Calu3 (cell line): Measurements from ENCODE around the gene PIEZO1. TPM values are rescaled to one million over a fixed set of nuclear protein-coding genes. Genes with fewer than 3 reads are reported as not detected.

Experiments
- BruUV-seq: library from RNA; stranded (reverse); fragments of 400-500 nt; replicated peaks from 2 replicates; lab custom pipeline; 2021; lab: Mats Ljungman, UMichigan
- CTCF ChIA-PET: fragments of 300-600 bp; sonication (Branson Sonifier 250); formaldehyde crosslinking; loops from one replicate; lab custom pipeline; 2022; ENCODE audit warnings: antibody characterized with exemption; lab: Charles Lee
- DNase-seq: peaks from one replicate; pipeline ENCODE4 v3.0.0; 2022
- H3K27ac Mint-ChIP-seq: one replicate; pipeline ENCODE4 v1.8.0; 2022; ENCODE audit warnings: mixed read lengths; ENCODE audit not compliant: unreplicated experiment
- H3K27me3 Mint-ChIP-seq: one replicate; pipeline ENCODE4 v1.8.0; 2022; ENCODE audit warnings: mixed read lengths; ENCODE audit not compliant: unreplicated experiment
- H3K36me3 Mint-ChIP-seq: one replicate; pipeline ENCODE4 v1.8.0; 2022; ENCODE audit warnings: mild to moderate bottlenecking, moderate library complexity, mixed read lengths; ENCODE audit not compliant: insufficient read depth, unreplicated experiment
- H3K4me1 Mint-ChIP-seq: one replicate; pipeline ENCODE4 v1.8.0; 2022; ENCODE audit warnings: mild to moderate bottlenecking, low read depth, mixed read lengths; ENCODE audit not compliant: unreplicated experiment
- H3K4me3 Mint-ChIP-seq: one replicate; pipeline ENCODE4 v1.8.0; 2022; ENCODE audit warnings: mild to moderate bottlenecking, low read depth, moderate library complexity, mixed read lengths; ENCODE audit not compliant: unreplicated experiment
- H3K9me3 Mint-ChIP-seq: one replicate; pipeline ENCODE4 v1.8.0; 2022; ENCODE audit warnings: low read depth, mixed read lengths; ENCODE audit not compliant: unreplicated experiment
- intact Hi-C: fragments of 100-400 bp; cut with micrococcal nuclease; formaldehyde crosslinking; loops from one replicate; pipeline ENCODE4 v1.10.0; 2022; ENCODE audit not compliant: unreplicated experiment
- total RNA-seq: library from RNA; stranded (reverse); gene quantifications from 2 replicates; pipeline ENCODE4 v1.2.3, GENCODE V29; 2022
- TF ChIP-seq, protein P1 (sequence below): fragments of 200-600 bp; IDR thresholded peaks from one replicate; pipeline ENCODE4 v1.8.0; 2022; ENCODE audit warnings: antibody characterized with exemption; ENCODE audit not compliant: unreplicated experiment

Gene PIEZO1
- total RNA-seq, 1 experiment from 2014 or later: 199 TPM

DNA sequence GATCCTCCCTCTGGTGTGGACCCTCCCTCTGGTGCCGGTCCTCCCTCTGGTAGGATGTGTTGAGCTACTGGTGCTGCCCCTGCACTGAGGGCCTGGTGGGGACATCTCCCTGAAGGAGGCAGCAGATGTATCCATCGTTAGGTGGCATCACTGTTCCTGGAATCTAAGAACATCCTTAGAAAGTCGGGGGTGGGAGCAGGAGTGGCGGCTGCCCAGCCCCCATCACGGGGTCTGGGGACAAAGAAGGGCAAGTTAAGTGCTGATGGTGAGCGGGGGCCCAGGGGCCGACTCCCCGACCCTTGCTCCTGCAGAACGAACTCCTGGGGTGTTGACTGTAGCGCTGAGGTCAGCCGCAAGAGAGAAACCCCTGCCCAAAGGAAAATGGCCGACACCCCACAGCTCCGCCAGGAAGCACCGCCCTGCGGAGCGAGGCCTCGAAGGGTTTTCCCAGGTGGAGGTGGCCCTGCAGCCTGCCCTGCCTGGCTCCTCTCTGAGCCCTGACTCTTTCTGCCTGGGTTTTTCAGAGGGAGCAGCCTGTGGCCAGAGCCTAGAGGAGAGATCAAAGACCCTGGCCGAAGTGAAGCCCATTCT, 73.2 kb downstream of the PIEZO1 start:
- intact Hi-C loops: no loop called here
- Mint-ChIP-seq H3K27me3 (no peaks in the 10 kb centered on the region), H3K4me1 (peaks cover 9% of the 10 kb centered on the region), H3K4me3 (no peak overlapping the region), H3K9me3 (no peaks in the 10 kb centered on the region), H3K27ac (no peak overlapping the region), H3K36me3 (peaks cover 50% of the 10 kb centered on the region)
- TF ChIP-seq, protein P1, sequence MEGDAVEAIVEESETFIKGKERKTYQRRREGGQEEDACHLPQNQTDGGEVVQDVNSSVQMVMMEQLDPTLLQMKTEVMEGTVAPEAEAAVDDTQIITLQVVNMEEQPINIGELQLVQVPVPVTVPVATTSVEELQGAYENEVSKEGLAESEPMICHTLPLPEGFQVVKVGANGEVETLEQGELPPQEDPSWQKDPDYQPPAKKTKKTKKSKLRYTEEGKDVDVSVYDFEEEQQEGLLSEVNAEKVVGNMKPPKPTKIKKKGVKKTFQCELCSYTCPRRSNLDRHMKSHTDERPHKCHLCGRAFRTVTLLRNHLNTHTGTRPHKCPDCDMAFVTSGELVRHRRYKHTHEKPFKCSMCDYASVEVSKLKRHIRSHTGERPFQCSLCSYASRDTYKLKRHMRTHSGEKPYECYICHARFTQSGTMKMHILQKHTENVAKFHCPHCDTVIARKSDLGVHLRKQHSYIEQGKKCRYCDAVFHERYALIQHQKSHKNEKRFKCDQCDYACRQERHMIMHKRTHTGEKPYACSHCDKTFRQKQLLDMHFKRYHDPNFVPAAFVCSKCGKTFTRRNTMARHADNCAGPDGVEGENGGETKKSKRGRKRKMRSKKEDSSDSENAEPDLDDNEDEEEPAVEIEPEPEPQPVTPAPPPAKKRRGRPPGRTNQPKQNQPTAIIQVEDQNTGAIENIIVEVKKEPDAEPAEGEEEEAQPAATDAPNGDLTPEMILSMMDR: no peak
- CTCF ChIA-PET: no interaction called here
- DNase-seq: no peak
- BruUV-seq: no TSS peak

DNA sequence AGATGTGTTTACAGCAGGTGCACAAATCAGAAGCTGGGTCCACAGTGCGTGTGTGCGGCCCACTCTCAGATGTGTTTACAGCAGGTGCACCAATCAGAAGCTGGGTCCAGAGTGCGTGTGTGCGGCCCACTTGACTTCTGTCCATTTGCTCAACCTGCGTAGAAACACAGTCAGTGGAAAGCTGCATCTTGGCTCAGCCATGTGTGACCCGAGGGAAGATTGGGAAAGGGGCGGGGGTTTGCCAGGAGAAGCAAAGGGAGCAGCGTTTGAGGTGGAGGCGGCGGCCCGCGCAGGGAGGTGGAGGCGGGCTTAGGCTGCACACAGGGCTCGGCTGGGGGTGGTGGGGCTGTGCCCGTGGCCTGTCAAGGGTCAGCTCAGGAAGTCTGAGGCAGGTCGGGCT, 74.5 kb downstream of the PIEZO1 start:
- CTCF ChIA-PET: no interaction called here
- no peak overlapping the region for H3K27ac Mint-ChIP-seq

DNA sequence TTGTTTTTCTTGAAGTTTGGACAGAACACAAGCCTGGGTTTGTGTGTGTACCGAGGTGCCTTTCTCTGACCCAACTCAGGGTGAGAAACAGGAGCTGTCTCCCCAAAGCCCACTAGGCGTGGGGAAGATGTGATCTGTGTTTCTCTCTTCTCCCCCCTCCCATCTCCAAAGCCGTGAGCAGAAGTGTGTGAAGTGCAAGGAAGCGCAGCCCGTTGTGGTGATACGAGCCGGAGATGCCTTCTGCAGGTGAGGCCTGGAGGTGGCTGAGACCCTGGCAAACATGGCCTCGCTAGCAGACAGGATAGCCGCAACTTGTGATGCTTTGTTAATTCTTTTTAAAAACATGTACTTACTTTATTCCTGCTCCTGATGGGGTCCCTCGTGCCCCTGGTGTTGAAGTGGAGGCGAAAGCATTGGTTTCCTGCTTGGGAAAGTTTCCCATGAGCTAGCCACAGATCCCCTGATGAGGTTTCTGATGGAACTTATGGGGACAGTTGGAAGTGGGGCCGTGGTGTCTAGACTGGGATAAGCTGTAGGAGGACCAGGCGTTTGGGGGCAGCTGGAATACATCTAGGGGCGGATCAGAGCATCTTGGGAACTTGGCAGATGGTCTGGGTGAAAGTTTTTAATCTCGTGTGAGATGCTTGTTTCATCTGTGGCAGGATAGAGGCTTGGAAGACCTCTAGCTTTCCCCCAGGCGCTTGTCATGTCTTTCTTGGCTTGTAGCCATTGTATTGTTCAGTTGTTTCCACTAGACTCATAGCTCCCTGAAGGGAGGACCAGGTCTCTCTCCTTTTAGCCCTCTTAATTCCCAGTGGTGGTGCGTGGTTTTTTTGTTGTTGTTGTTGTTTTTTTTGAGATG, 77.8 kb downstream of the PIEZO1 start:
- no peak for DNase-seq
- Mint-ChIP-seq H3K27ac (peak overlapping the region; percentile 77), H3K4me3 (peak overlapping the region; percentile 80), H3K4me1 (peaks cover 9% of the 10 kb centered on the region), H3K36me3 (peaks cover 51% of the 10 kb centered on the region), H3K27me3 (no peaks in the 10 kb centered on the region), H3K9me3 (no peaks in the 10 kb centered on the region)
- CTCF ChIA-PET: no interaction called here
- TF ChIP-seq, protein P1: no peak
- BruUV-seq: TSS peak; percentile 77
- intact Hi-C loops: no loop called here

More for the DNA sequence above, 74.5 kb downstream of the PIEZO1 start:
- no peak for DNase-seq
- peaks cover 9% of the 10 kb centered on the region for H3K4me1 Mint-ChIP-seq
- no peaks in the 10 kb centered on the region for H3K27me3 Mint-ChIP-seq
- H3K36me3 Mint-ChIP-seq: peaks cover 50% of the 10 kb centered on the region
- TF ChIP-seq, protein P1: no peak
- no peak overlapping the region for H3K4me3 Mint-ChIP-seq
- intact Hi-C loops: no loop called here
- no TSS peak for BruUV-seq
- no peaks in the 10 kb centered on the region for H3K9me3 Mint-ChIP-seq

DNA sequence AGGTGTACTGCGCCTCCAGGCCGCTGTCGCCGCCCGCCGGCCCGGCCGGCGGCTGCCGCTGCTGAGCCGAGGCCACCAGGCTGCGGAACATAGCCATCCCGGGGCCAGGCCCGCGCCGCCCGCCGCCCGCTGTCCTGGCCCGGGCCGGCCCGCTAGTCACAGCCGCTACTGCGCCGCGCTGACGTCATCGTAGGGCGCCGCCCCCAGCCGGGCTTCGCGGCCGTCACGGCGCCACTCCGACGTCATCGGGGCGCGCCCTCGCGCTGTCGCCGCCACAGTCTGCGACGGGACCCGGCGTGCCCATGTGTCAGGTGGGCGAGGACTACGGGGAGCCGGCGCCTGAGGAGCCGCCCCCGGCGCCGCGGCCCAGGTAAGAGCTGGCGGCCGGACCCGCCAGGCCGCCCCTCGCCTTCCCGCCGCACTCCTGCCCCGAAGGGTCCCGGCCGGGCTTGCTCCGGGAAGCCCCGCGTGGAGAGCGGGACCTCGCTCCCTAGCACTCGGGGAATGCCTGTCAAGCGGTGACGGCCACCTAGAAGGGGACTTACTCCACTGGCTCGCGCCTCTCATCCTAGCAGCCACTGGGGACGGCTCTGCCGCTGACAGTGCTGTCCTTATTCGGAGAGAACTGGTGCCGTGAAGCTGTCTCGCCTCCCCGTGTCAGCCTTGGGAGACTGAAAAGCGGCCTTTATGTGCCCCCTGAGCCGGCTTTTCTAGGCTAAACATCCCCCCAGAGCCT, 78.6 kb downstream of the PIEZO1 start, which contains the start of the genes CTU2 and RNF166:
CTU2 (plus strand) TSS at position 275 of the 736 bp plus-strand sequence; CDS start at position 303, 28 bp downstream.
RNF166 (minus strand) TSS at position 180 of the 736 bp plus-strand sequence; CDS start at position 97, 83 bp downstream.
- CTCF ChIA-PET: no interaction called here
- Mint-ChIP-seq H3K4me3 (peak within 1 kb of the TSS; percentile 80), H3K27me3 (no peaks in the 10 kb centered on the region), H3K27ac (peak within 1 kb of the TSS; percentile 77), H3K9me3 (no peaks in the 10 kb centered on the region), H3K36me3 (peaks cover 45% of the 10 kb centered on the region), H3K4me1 (peaks cover 9% of the 10 kb centered on the region)
- peak; percentile 97 for DNase-seq
- no TSS peak for BruUV-seq
- intact Hi-C loops: no loop called here
- TF ChIP-seq, protein P1: no peak
